ENCODE results near the gene CCL4L2. TPM values are rescaled to one million over a fixed set of nuclear protein-coding genes. Genes with fewer than 3 reads are reported as not detected.
A peak's percentile ranks its signal among the peaks of the same experiment; 100 is the strongest.
"Not testable (repeated sequence)": the region's sequence is repeated elsewhere in the genome, so short reads cannot be mapped to it uniquely, and the experiment has no call there.

The CCL4L2 gene
- total RNA-seq (ENCODE audit: unreplicated experiment), result not detected
- long read RNA-seq, result 0 reads

GRCh38 chr17:36210439-36211211 is at the start of gene CCL4L2:
CCL4L2 (plus strand) TSS chr17:36211063.
- H3K9me3 Mint-ChIP-seq (ENCODE audit: unreplicated experiment), result not testable (repeated sequence)

GRCh38 chr17:36168836-36169235 is 42.0 kb upstream of the CCL4L2 start:
- H3K27me3 Mint-ChIP-seq (ENCODE audit: unreplicated experiment); H3K4me1 Mint-ChIP-seq (ENCODE audit: unreplicated experiment); H3K4me3 Mint-ChIP-seq (ENCODE audit: unreplicated experiment); H3K36me3 Mint-ChIP-seq (ENCODE audit: low read depth, unreplicated experiment); H3K27ac Mint-ChIP-seq (ENCODE audit: unreplicated experiment); H3K9me3 Mint-ChIP-seq (ENCODE audit: unreplicated experiment); DNase-seq (ENCODE audit: low spot score): not testable (repeated sequence)

More at GRCh38 chr17:36210439-36211211, at the start of gene CCL4L2:
- not testable (repeated sequence) for H3K27me3 Mint-ChIP-seq (ENCODE audit: unreplicated experiment); H3K27ac Mint-ChIP-seq (ENCODE audit: unreplicated experiment); H3K4me3 Mint-ChIP-seq (ENCODE audit: unreplicated experiment); H3K4me1 Mint-ChIP-seq (ENCODE audit: unreplicated experiment); H3K36me3 Mint-ChIP-seq (ENCODE audit: low read depth, unreplicated experiment); DNase-seq (ENCODE audit: low spot score)

- H3K4me1 Mint-ChIP-seq (ENCODE audit: unreplicated experiment); DNase-seq (ENCODE audit: low spot score); H3K4me3 Mint-ChIP-seq (ENCODE audit: unreplicated experiment); H3K27ac Mint-ChIP-seq (ENCODE audit: unreplicated experiment); H3K36me3 Mint-ChIP-seq (ENCODE audit: low read depth, unreplicated experiment); H3K27me3 Mint-ChIP-seq (ENCODE audit: unreplicated experiment); H3K9me3 Mint-ChIP-seq (ENCODE audit: unreplicated experiment): not testable (repeated sequence)
Observed at GRCh38 chr17:36176536-36176935, 34.3 kb upstream of the CCL4L2 start, which contains the start of gene TBC1D3B. TBC1D3B (minus strand) TSS chr17:36176636; CDS start chr17:36175050, 1,586 bp downstream.

- H3K9me3 Mint-ChIP-seq (ENCODE audit: unreplicated experiment); H3K36me3 Mint-ChIP-seq (ENCODE audit: low read depth, unreplicated experiment); H3K27ac Mint-ChIP-seq (ENCODE audit: unreplicated experiment); DNase-seq (ENCODE audit: low spot score): not testable (repeated sequence)
- Mint-ChIP-seq H3K4me1 (ENCODE audit: unreplicated experiment) (peaks cover 12% of the 10 kb centered on the region), H3K27me3 (ENCODE audit: unreplicated experiment) (peaks cover 10% of the 10 kb centered on the region), H3K4me3 (ENCODE audit: unreplicated experiment) (peak overlapping the region; percentile 65)
Observed at GRCh38 chr17:36181446-36182175, 29.3 kb upstream of the CCL4L2 start.

- no peaks in the 10 kb centered on the region for H3K36me3 Mint-ChIP-seq (ENCODE audit: low read depth, unreplicated experiment)
- peaks cover 17% of the 10 kb centered on the region for H3K4me1 Mint-ChIP-seq (ENCODE audit: unreplicated experiment)
- TF ChIP-seq CTCF (IDR thresholded peaks at IDR 0.05; ENCODE audit: unreplicated experiment), result no peak
- H3K27me3 Mint-ChIP-seq (ENCODE audit: unreplicated experiment), result peaks cover 10% of the 10 kb centered on the region
- peak; percentile 44 for DNase-seq (ENCODE audit: low spot score)
- no peak overlapping the region for H3K27ac Mint-ChIP-seq (ENCODE audit: unreplicated experiment)
- H3K4me3 Mint-ChIP-seq (ENCODE audit: unreplicated experiment), result peak overlapping the region; percentile 88
- H3K9me3 Mint-ChIP-seq (ENCODE audit: unreplicated experiment), result no peaks in the 10 kb centered on the region
Observed at GRCh38 chr17:36182176-36183000, 28.5 kb upstream of the CCL4L2 start.

GRCh38 chr17:36183001-36183971 is 27.6 kb upstream of the CCL4L2 start:
- peaks cover 26% of the 10 kb centered on the region for H3K4me1 Mint-ChIP-seq (ENCODE audit: unreplicated experiment)

More at GRCh38 chr17:36183001-36183971, 27.6 kb upstream of the CCL4L2 start:
- peak; percentile 81 for DNase-seq (ENCODE audit: low spot score)
- Mint-ChIP-seq H3K27ac (ENCODE audit: unreplicated experiment) (no peak overlapping the region), H3K4me3 (ENCODE audit: unreplicated experiment) (peak overlapping the region; percentile 59), H3K27me3 (ENCODE audit: unreplicated experiment) (peaks cover 13% of the 10 kb centered on the region), H3K36me3 (ENCODE audit: low read depth, unreplicated experiment) (no peaks in the 10 kb centered on the region), H3K9me3 (ENCODE audit: unreplicated experiment) (no peaks in the 10 kb centered on the region)
- TF ChIP-seq CTCF (IDR thresholded peaks at IDR 0.05; ENCODE audit: unreplicated experiment), result no peak
